Duodenal mucosa (tissue), 2 donors: ENCODE measurements around the gene PIAS4.
"Not testable (repeated sequence)": the region's sequence is repeated elsewhere in the genome, so short reads cannot be mapped to it uniquely, and the experiment has no call there.

Experiments used
- H3K27ac ChIP-seq: one replicate; pipeline ENCODE4 v1.7.0; 2013; ENCODE audit warnings: low read depth, low read length
- H3K27me3 ChIP-seq, 2 donors: one replicate each; pipeline ENCODE4 v1.7.0; 2013; ENCODE audit warnings: low read length in 2 of 2, control low read depth in 1 of 2; ENCODE audit not compliant: insufficient read depth in 2 of 2, control insufficient read depth in 1 of 2
- H3K36me3 ChIP-seq, 2 donors: one replicate each; pipeline ENCODE4 v1.7.0; 2013; ENCODE audit warnings: low read length in 2 of 2, control low read depth in 1 of 2; ENCODE audit not compliant: insufficient read depth in 2 of 2, control insufficient read depth in 1 of 2
- H3K4me1 ChIP-seq, 2 donors: one replicate each; pipeline ENCODE4 v1.7.0; 2013; ENCODE audit warnings: low read length in 2 of 2, control low read depth in 1 of 2; ENCODE audit not compliant: insufficient read depth in 2 of 2, control insufficient read depth in 1 of 2
- H3K4me3 ChIP-seq, 2 donors: one replicate each; pipeline ENCODE4 v1.7.0; 2013; ENCODE audit warnings: low read length in 2 of 2, low read depth in 1 of 2
- H3K9ac ChIP-seq, 2 donors: one replicate each; pipeline ENCODE4 v1.7.0; 2013; ENCODE audit warnings: low read length in 2 of 2, low read depth in 1 of 2
- H3K9me3 ChIP-seq, 2 donors: one replicate each; pipeline ENCODE4 v1.7.0; 2013; ENCODE audit warnings: low read length in 2 of 2, control low read depth in 1 of 2; ENCODE audit not compliant: control insufficient read depth in 1 of 2

PIAS4 gene, protein sequence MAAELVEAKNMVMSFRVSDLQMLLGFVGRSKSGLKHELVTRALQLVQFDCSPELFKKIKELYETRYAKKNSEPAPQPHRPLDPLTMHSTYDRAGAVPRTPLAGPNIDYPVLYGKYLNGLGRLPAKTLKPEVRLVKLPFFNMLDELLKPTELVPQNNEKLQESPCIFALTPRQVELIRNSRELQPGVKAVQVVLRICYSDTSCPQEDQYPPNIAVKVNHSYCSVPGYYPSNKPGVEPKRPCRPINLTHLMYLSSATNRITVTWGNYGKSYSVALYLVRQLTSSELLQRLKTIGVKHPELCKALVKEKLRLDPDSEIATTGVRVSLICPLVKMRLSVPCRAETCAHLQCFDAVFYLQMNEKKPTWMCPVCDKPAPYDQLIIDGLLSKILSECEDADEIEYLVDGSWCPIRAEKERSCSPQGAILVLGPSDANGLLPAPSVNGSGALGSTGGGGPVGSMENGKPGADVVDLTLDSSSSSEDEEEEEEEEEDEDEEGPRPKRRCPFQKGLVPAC

DNA sequence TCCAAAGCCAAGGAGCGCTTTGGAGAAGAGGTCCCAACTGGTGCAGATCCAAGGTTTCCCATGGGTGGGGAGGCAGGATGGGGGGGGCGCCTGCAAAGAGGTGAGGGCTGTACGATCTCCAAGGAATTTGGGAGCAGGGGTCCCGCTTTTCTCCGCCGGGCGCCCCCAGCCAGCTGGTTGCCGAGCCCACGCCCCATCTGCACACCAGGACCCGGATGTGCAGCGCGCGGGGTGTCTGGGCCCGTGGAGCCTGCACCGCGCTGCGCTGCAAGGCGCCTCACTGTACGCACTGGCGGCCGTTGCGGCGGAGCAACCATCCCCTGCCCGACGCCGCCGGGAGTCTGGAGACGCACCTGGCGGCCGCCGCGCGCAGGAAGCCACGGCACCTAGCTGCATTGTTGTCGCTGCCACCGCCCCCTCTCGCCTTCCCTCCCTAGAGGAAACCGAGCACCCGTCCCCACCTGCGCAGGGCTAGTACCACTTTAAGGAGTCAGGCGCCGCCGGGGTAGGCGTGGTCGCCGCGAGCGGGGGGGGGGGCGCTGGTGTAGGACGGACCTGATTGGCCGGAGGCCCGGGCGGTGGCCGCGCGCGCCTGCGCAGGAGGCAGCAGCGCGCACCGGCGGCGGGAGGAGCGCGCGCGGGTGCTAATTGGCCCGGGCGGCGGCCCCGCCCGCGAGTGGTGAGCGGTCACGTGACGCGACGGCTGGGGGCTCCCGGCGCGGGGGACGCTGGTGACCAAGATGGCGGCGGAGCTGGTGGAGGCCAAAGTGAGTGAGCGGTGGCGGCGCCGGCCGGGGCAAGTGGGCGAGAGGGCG is at the start of gene PIAS4:
TSS of gene PIAS4 (plus strand) at position 716 of the 815 bp plus-strand sequence. CDS start at position 741, 25 bp downstream.
- no peaks in the 10 kb centered on the region for H3K27me3 ChIP-seq
- H3K9me3 ChIP-seq = no peaks in the 10 kb centered on the region
- H3K4me3 ChIP-seq = peak within 1 kb of the TSS; percentile 90 to 93
- peak within 1 kb of the TSS; percentile 62 for H3K27ac ChIP-seq
- peak within 1 kb of the TSS; percentile 79 to 82 for H3K9ac ChIP-seq
- H3K36me3 ChIP-seq = no peaks in the 10 kb centered on the region
- H3K4me1 ChIP-seq = peaks cover 25 to 37% of the 10 kb centered on the region in 2 donors

DNA sequence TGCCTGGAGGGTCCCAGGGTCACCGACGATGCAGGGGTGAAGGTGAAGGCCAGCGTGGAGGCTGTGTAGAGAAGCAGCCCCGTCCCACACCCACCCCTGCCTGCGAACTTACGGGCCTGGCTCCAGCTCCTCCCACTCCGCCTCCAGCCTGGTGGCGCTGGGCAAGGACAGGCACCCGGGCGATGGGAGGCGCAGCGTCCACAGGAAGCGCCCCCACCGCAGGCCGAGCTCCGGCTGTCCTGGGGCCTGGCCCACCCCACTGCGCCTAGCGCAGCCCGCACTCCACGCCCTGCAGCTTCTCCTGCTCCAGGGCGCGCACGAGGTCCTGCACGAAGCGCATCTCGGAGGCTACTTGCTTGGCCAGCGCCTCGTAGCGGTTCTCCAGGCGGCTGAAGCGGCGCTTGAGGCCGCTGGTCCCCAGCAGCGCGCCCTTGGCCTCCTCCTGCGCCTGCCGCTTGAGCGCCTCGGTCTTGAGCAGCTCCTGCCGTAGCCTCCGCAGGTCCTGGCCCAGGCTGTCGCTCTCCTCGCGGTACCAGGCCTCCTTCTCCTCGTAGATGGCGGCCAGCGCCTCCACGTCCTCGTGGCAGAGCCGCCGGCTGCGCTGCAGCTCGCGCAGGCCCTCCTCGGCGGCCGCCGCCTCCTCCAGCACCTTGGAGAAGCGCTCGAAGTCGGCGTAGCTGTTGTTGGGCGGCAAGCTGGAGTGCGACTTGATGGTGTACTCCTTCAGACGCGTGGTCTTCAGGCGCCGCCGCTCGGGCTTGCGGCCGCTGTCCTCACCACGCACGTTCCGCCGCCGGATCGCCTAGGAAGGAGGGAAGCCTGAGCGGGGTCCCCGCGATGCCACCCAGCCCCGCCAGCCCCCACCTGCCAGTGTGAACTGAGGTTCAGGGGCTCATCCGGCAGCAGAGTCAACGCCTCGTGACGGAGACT is 48.4 kb upstream of the PIAS4 start:
- Histone ChIP-seq H3K27me3 (no peaks in the 10 kb centered on the region), H3K9me3 (no peaks in the 10 kb centered on the region), H3K4me1 (no peaks in the 10 kb centered on the region), H3K36me3 (peaks cover 19 to 67% of the 10 kb centered on the region in 2 donors), H3K9ac (no peak overlapping the region), H3K4me3 (no peak overlapping the region), H3K27ac (no peak overlapping the region)

DNA sequence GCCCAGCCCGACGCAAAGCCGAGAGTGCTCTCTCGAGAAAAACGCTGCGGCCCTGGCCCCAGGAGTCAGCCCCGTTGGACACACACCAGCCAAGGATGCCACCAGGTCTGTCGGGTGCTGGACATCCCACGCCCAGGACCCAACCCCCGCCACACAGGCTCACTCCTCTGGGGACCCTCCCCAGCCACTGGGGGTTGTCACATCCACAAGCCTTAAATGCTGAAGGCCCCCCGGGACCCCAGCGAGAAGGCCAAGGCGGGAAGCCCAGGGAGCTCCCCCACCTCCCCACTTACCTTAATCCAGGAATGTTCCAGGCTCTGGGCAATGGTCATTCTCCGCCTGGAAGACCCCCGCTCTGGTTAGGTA is 47.8 kb upstream of the PIAS4 start:
- Histone ChIP-seq H3K27me3 (no peaks in the 10 kb centered on the region), H3K4me1 (no peaks in the 10 kb centered on the region), H3K9ac (no peak overlapping the region), H3K27ac (no peak overlapping the region), H3K9me3 (no peaks in the 10 kb centered on the region), H3K4me3 (no peak overlapping the region), H3K36me3 (peaks cover 19 to 71% of the 10 kb centered on the region in 2 donors)

DNA sequence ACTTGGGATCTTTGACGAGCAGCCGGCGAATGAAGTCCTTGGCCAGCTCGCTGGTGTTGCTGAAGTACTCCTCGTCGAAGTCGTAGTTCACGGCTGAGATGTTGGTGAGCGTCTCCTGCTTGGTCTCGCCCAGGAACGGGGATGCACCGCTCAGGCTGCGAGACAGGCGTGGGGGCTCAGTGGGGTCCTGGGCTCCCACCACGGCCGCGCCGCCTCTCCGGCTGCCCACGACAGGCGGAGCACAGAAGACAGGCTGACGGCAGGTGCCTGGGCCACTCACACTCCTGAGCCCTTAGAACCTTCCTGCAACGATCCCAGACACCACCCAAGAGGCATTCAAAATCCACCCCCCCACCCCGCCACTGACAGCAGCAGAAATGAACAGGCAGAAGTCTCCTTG is 46.5 kb upstream of the PIAS4 start:
- Histone ChIP-seq H3K4me3 (no peak overlapping the region), H3K4me1 (peaks cover 4 to 6% of the 10 kb centered on the region in 2 donors), H3K27me3 (no peaks in the 10 kb centered on the region), H3K9me3 (no peaks in the 10 kb centered on the region), H3K36me3 (peaks cover 19 to 72% of the 10 kb centered on the region in 2 donors), H3K27ac (no peak overlapping the region), H3K9ac (no peak overlapping the region)

DNA sequence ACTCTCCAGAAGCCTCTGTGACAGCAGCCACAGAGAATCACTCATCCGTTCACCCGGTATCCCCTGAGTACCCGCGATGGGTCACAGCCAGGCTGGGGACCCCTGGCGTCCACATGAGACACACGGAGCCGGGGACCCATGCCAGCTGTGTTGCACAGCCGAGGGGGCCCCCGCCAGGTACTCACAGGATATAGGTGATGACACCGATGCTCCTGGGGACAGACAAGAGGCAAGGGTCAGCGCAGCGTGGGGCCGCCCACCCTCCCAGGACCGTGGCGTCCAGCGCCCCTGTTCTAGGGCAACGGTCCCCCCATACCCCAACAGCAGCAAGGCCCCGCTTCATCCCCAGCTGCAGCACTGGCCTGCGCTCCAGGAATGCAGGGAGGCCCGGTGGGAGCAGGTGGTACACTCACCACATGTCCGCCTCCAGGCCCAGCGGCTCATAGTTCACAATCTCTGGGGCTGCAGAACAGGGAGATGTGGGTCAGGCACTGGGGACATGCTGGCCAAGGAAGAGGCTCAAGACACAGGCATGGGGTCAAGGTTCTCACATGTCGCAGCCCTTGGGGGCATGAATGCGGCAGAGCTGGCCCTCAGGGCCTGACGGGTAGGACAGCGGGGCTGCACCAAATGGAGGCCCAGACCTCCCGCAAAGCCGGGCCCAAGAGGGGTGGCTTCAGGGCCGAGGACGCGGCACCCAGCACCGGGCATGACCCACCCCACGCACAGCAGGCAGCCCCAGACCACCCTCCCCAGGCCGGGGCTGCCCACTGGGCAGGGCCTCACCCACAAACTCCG is 43.9 kb upstream of the PIAS4 start:
- H3K27me3 ChIP-seq = no peaks in the 10 kb centered on the region
- H3K4me1 ChIP-seq = peaks cover 20 to 28% of the 10 kb centered on the region in 2 donors
- H3K9ac ChIP-seq = no peak overlapping the region
- no peaks in the 10 kb centered on the region for H3K9me3 ChIP-seq
- peaks cover 23 to 62% of the 10 kb centered on the region in 2 donors for H3K36me3 ChIP-seq
- H3K4me3 ChIP-seq = no peak overlapping the region
- H3K27ac ChIP-seq = no peak overlapping the region

DNA sequence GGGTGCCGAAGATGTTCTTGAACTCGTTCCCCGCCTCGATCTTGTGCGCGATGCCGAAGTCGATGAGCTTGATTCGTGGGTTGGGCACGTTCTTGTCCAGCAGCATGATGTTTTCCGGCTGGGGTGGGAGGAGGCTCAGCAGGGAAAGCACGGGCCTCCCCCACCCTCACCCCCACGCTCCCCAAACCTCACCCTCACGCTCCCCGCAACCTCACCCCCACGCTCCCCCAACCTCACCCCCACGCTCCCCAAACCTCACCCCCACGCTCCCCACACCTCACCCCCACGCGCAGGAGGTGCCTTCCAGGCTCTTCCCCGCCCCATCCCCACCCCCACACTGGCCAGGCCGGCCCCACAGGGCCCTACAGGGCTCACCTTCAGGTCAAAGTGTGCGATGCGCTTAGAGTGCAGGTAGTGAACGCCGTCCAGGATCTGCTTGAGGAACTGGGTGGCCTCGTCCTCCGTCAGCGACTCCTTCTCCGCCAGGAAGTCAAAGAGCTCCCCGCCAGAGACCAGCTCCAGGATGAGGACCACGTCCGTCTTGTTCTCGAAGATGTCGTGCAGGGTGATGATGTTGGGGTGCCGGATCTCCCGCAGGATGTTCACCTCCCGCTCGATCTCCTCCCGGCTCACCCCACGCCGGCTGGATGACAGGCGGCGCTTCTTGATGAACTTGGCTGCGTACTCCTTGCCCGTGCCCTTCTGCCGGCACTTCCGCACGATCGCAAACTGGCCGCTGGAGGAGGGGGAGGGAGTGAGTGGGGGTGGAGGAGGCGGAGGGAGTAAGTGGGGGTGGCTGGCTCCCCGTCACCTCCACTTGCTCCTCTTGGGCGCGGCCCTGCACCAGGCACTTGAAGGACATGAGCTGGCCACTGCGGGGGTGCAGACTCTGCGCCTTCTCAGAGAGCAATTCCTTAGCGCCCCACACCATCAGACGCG is 43.0 kb upstream of the PIAS4 start:
- H3K9ac ChIP-seq = no peak overlapping the region
- H3K36me3 ChIP-seq = peaks cover 24 to 54% of the 10 kb centered on the region in 2 donors
- no peaks in the 10 kb centered on the region for H3K9me3 ChIP-seq
- no peaks in the 10 kb centered on the region for H3K27me3 ChIP-seq
- H3K27ac ChIP-seq = no peak overlapping the region
- peaks cover 29 to 36% of the 10 kb centered on the region in 2 donors for H3K4me1 ChIP-seq
- no peak overlapping the region for H3K4me3 ChIP-seq

DNA sequence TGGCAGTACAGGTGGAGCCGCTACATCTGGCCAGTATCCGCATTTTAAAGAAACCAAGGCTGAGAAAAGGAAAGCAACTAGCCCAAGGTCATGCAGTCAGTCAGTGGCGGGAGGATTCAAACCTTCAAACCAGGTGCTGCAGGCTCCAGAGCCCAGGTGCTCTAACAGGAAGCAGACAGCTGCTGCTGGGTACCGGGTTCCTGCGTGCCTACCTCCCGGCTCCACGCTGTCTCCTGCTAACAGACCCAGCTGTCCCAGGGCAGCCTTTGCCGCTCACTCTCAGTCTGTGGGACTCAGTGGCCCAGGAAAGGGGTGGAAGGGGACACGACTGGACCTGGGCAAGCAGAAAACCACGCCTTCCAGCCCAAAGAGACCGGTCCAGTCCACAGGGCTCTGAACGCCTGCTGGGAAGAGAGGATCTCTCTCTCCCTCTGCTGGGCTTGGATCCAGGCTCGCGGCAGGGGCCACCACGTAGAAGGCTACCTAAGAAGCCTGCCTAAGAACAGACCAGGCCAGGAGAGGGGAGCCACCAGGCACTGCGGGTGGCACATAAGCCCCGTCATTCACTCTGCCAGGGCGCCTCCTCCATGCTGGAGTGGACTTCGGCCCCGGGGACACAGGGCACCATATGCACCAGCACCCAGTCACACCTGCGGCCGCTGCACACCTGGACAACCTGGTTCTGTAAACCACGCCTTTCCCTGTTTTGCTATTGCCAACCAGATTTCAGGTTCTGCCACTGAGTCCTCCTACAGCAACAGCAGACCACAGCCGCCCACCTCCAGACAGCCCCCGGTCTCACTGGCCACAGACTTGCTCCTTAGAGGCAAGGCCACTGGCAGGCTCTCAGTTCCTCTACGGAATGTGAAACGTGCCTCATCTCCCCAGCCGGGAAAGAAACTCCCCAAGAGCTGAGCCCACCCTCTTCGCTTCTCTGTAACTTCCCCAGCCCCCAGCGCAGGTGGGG is 41.2 kb upstream of the PIAS4 start:
- peaks cover 36 to 46% of the 10 kb centered on the region in 2 donors for H3K4me1 ChIP-seq
- peak overlapping the region in 1 of 2 donors; percentile 44 for H3K9ac ChIP-seq
- H3K36me3 ChIP-seq = peaks cover 21 to 39% of the 10 kb centered on the region in 2 donors
- no peaks in the 10 kb centered on the region for H3K27me3 ChIP-seq
- peak overlapping the region; percentile 67 for H3K27ac ChIP-seq
- H3K4me3 ChIP-seq = peak overlapping the region; percentile 40 to 42
- no peaks in the 10 kb centered on the region for H3K9me3 ChIP-seq

DNA sequence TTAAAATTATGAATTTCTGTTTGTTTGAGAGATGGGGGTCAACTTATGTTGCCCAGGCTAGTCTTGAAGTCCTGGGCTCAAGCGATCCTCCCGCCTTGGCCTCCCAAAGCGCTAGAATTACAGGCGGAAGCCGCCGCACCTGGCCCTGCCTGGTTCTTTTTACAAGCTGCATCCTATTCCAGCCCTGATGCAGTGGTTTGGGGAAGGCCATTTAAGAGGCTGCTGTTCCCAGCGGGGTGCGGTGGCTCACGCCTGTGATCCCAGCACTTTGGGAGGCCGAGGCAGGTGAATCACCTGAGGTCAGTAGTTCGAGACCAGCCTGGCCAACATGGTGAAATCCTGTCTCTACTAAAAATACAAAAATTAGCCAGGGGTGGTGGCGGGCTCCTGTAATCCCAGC is 39.6 kb upstream of the PIAS4 start:
- Histone ChIP-seq H3K36me3 (peaks cover 18 to 24% of the 10 kb centered on the region in 2 donors), H3K4me1 (peaks cover 38 to 48% of the 10 kb centered on the region in 2 donors), H3K27ac (peak overlapping the region; percentile 49)
- H3K9me3 ChIP-seq, H3K4me3 ChIP-seq, H3K27me3 ChIP-seq, H3K9ac ChIP-seq: not testable (repeated sequence)
